ENCODE measurements around the gene MOCOS.
"Not testable (repeated sequence)": the region's sequence is repeated elsewhere in the genome, so short reads cannot be mapped to it uniquely, and the experiment has no call there.

Gene MOCOS

DNA sequence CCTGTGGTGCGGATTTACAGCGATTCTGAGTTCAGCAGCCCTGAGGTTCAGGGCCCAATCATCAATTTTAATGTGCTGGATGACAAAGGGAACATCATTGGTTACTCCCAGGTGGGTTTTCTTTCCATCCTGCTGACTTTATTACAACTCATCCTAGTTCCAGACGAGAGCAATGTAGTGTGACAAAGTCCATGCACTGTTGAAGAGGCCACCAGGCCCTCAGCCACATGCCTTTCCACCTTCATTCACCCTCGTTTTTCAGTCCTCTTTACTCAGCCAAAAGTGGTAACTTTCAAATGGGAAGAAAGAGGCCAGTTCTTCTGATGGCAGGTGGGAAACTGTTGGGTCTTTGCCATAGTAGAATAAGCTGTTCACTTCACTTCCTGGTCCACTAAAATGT, 17.9 kb downstream of the MOCOS start:
- DNase-seq: no peak

DNA sequence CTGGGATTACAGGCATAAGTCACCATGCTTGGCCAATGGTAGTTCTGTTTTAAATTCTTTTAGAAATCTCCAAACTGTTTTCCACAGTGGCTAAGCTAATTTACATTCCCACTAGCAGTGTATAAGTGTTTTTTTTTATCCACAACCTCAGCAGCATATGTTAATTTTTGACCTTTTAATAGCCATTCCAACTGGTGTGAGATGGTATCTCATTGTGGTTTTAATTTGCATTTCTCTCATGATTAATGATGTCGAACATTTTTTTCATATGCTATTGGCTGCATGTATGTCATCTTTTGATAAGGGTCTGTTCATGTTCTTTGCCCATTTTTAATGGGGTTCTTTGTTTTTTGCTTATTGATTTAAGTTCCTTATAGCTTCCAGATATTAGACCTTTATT, 20.0 kb downstream of the MOCOS start:
- DNase-seq: no peak

DNA sequence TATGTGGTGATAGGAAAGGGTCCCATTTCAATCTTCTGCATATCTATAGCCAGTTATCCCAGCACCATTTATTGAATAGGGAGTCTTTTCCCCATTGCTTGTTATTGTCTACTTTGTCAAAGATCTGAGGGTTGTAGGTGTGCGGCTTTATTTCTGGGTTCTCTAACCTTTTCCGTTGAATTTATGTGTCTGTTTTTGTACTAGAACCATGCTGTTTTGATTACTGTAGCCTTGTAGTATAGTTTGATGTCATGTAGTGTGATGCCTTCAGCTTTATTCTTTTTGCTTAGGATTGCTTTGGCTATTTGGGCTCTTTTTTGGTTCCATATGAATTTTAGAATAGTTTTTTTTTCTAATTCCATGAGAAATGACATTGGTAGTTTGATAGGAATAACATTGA, 20.7 kb downstream of the MOCOS start:
- not testable (repeated sequence) for DNase-seq

DNA sequence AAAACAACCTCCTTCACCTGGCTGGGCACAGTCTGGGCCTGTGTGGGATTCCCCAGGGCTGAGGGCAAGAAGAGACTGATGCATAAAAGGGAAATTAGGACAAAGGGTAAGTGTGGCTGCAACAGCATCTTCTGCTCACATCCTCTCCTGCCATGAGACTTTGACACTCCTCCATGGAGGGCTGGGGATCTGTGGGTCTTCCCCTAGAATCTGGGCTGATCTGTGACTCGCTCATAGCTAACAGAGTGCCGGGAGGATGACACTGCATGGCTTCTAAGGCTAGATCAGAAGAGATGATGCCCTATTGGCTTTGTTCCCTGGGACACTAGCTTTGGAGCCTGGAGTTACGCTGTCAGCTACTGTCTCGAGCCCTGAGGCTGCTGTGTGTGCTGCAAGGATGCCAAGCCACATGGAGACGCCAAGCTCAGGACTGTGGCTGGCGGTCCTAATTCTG, 24.3 kb downstream of the MOCOS start:
- no peak for DNase-seq

DNA sequence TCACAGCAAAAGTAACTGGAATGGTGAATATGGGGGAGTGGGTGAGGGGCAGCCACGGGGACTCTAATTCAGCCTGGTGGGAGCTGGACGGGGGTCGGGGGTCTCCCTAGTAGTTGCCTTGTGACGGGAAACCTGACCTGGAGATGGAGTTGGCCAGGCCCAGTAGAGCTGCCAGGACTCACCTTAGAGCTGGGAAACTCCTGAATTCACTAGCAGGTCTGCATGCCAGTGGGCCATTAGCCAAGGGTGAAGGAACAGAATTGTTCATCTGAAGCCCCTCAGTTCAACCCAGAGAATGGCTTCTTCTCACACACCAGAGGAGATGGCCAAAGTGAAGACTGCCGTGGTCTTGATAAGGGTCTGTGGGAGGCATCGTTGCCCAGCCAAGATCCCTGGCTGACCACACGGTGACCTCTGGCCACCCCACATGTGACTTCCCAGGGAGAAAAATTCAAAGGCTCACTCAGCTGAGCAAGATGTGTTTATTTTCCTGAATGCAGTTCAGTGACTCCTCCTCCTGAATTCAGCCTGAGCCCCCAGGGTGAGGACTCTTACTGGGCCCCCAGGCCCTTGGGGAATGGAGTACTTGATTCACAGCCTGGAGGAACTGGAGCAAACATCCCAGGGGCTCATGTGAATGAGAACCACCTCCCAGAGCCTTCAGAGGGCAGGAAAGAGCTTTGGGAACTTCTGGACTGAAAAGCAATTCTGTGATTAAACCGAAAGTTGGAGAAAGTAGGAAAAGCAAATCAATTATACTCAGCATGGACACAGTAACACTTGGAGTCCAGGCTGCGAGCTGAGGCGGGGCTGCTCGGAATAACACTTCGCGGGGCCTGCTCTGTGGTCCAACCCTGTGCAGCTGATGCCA, 25.2 kb downstream of the MOCOS start:
- no peak for DNase-seq

DNA sequence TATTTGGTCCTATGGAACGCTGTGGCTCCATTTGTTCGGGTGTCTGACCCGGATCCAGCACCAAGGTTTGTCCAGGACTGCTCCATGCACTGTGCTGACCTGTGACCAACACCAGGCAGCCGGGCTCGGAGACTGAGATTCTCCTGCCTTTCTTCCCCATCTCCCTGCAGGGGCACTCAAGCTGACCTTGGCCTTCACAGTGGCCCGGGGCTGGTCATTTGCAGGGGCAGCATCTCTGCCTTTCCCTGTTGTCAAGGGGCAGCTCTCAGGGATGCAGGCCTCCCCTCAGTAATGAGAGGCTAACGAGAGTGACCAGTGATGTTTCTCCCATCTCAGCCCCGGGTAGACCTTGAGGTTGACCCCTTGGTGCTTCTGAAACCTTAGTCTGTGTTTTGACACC, 27.5 kb downstream of the MOCOS start:
- no peak for DNase-seq

DNA sequence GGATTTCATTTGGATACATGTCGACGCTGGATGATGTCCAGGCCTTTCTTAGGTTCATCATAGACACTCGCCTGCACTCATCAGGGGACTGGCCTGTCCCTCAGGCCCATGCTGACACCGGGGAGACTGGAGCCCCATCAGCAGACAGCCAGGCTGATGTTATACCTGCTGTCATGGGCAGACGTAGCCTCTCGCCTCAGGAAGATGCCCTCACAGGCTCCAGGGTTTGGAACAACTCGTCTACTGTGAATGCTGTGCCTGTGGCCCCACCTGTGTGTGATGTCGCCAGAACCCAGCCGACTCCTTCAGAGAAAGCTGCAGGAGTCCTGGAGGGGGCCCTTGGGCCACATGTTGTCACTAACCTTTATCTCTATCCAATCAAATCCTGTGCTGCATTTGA, 28.3 kb downstream of the MOCOS start:
- no peak for DNase-seq

DNA sequence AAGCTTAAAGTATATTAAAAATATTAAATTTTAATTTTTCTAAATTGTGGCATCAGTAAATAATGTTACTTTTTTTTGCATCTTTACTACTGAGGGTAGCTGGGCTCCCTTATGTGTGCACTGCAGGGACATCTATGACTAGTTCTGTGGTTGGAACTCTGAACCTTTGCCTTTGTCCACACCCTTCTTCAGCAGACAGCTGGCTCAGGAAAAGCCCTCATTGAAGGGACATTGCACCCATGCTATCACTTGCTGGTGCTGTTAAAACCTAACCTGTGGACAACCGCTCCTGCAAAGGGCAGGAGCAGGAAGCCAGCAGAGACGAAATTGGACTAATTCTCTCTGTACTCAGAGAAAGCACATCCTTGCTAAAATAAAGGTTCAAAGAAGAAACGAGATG, 30.1 kb downstream of the MOCOS start:
- no peak for DNase-seq

DNA sequence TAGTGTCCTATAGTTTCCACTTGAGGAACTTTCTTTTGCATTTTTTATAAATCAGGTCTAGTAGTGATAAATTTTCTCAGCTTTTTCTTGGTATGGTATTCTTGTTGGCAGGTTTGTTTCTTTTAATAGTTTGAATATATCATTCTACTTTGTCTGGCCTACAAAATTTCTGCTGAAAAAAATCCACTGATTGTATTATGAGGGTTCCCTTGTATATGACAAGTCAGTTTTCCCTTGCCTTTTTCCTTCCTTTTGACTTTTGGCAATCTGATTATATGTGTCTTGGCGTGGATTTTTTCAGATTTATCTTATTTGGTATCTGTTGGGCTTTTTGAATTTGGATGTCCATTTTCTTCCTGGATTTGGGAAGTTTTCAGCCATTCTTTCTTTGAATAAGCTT, 41.9 kb downstream of the MOCOS start:
- DNase-seq: no peak

DNA sequence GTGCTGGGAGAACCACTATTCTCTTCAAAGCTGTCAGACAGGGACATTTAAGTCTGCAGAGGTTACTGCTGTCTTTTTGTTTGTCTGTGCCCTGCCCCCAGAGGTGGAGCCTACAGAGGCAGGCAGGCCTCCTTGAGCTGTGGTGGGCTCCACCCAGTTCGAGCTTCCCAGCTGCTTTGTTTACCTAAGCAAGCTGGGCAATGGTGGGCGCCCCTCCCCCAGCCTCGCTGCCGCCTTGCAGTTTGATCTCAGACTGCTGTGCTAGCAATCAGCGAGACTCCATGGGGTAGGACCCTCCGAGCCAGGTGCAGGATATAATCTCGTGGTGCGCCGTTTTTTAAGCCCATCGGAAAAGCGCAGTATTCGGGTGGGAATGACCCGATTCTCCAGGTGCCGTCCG, 53.2 kb downstream of the MOCOS start:
- not testable (repeated sequence) for DNase-seq

DNA sequence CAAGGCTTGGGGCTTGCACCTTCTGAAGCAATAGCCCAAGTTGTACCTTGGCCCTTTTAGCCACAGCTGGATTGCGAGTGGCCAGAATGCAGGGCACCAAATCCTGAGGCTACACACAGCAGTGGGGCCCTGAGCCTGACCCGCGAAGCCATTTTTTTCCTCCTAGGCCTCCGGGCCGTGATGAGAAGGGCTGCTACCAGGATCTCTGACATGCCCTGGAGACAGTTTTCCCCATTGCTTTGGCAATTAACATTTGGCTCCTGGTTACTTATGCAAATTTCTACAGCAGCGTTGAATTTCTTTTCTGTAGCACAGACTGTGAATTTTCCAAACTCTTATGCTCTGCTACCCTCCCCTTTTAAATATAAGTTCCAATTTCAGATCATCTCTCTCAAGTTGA, 54.5 kb downstream of the MOCOS start:
- no peak for DNase-seq

DNA sequence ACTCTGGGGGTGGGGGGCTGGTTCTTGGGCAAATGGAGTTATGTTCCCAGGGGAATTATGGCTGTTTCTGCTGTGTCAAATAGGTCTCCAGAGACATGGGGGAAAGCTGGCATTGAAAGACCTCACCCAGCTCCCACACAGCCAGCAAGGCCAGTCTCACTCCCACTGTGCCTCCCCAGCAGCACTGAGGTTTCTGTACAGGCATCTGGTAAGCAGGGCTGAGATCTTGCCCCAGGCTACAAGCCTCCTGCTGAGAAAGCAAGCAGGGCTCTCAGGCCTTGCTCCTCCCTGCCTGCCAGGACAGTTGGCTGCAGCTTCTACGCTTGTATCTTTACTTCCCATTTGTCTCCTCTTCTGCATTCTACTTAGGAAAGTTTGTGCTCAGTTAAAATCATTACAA, 59.7 kb downstream of the MOCOS start:
- DNase-seq: no peak

DNA sequence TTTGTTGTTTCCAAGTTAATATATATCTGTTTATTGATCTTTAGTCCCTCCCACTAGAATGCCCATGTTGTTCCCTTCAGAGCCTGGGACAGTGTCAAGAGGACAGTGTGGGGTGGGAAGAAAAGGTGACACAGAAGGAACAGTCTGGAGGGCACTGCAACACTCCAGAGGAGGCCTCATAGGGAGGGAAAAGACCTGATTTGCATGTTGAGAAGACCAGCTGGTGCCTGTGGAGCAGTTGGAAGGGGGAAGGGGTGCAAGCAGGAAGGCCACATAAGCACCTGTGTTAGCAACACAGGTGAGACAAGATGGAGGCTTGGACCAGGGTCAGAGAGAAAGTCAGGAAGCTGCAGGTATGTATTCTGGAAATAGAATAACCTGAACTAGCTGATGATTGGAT, 62.1 kb downstream of the MOCOS start:
- no peak for DNase-seq

DNA sequence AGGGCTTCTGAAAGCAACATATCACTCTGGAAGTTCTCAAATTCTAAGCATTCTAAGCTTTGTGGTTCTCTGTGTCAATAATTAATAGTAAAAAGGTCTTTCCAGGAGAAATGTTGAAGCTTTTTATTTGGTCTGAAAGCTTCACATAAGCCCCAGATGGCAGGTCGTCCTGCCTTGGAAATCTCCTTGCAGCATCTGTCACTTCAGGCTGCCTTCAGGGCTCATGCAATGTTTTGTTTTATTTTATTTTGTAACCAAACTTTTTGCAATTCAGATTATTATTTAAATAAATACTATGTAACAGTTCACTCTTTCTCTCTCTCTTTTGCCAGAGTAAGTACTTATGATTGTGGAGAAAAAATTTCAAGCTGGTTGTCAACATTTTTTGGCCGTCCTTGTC, 63.5 kb downstream of the MOCOS start:
- no peak for DNase-seq

DNA sequence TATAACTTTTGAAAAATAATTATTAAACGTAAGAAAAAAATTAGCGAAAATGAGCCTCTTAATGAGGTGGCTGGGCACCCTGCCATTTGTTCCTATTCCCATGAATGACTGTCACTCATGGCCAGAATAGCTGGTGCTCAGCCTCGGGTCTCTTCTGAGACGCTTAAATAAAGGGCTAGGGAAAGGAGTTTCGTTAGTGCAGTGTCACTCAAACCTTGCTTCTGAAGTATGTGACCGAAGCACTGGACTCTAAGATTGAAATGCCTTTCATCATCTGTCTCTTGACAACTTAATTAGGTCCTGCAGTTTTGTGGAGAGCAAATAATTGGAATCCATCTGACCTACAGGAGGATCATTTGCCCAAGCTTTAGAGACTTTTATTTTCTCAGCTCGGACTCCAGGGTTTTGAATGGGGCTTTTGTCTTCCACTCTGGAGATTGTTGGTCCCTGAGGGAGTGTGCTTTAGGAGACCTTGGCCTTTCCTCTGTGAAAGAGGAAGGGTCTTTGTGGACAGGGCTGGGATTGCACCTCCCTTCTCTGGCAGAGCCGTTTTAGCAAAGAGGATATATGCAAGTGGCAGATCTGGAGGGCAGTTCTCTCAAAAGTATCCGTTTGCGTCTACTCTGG, 67.9 kb downstream of the MOCOS start:
- DNase-seq: no peak

DNA sequence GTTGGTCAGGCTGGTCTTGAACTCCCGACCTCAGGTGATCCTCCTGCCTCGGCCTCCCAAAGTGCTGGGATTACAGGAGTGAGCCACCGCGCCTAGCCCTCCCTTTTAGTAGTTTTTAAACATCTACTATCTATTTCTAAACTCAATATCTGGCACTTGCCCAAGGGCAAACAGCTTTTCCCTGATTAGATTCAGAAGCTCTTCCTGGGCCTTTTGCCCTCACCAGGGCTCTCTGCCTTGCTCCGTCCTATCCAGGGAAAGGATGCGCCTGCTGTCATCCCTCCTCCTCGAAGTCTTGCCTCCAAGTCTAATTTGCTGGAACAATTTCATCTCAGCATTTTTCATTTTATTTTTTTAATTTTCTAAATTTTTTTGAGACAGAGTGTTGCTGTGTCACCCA, 68.8 kb downstream of the MOCOS start:
- DNase-seq: no peak

DNA sequence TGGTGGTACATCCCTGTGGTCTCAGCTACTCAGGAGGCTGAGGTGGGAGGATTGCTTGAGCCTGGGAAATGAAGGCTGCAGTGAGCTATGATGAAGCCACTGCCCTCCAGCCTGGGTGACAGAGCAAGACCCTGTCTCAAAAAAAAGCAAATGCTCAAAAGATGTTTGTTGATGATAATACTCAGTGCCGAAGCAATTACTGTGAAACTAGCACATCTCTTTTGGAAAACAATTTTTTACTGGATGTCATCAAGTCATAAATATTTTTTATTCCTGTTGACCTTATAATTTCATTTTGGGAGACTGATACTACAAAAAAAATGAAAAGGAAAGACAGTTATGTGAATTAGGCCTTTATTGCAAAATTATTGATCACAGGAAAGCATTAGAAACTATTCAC, 75.7 kb downstream of the MOCOS start:
- no peak for DNase-seq

DNA sequence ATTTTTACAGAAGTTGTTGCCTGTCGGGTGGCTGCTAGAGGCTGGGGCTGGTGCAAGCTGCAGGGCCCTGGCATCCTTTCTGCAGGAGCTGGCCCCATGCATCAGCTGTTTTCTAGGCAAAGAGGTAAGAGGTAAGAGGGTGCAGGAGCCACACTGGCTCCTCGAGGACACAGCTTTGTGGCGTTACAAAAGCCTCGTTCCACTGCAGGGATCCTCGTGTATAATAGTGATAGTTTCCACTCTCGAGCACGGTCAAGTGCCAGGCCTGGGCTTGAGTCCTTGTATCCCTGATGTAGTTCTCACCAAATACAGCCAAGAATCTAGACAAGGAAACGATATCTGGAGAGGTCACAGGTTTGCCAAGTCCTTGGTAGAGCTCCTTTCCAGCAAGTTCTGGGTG, 77.0 kb downstream of the MOCOS start:
- DNase-seq: no peak

DNA sequence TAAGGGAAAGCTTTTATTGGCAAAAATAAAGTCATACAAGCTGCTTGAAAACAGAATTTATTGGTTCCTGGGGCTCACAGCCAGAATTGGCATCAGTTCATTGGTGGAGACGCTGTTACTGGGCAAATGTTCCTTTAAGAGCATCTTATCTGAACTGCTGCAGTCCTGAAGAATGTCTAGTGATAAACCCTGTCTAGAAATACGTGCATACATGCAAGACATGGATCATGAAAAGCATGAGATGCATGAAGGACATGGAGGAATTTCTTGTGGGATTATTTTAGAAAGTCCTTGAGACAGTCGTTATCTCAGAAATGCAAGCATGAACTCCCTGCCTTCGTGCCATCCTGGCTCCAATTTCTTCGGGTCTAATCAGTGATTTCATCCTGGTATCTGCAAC, 77.7 kb downstream of the MOCOS start:
- DNase-seq: no peak

DNA sequence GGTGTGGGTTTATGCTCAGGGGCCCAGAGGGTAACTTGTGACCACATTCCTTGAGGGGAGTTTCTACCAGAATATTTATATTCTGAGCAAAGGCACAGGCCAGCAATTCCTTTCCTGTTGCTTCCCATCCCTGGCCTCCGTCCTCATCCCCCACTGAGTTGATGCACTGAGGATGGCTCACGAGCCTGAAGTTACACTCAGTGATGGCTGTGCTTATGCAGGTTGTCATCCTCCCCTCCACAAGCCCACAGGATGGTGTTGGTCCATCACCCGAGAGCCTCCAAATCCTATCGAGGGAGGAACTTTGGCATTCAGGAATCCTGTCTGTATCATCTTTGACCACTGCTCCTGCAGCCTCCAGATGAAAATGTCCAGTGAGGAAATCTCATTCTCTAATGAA, 81.9 kb downstream of the MOCOS start:
- no peak for DNase-seq

DNA sequence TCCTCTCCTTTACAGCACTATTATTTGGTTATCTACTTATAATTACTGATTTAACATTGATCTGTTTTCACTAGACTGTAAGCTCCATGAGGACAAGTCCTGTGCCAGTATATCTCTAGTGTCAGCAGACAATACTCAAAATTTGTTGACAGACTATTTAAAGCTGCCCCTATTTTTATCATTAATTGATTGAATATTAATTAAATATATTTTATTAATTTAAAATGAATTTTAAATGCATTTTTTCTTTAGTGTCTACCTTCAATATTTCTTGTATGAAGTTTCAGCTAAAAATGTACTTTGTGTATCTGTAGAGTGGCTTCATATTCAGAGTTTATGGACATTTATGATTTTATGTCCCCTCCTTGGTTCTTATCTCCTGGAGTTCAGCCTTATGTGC, 83.9 kb downstream of the MOCOS start:
- no peak for DNase-seq

DNA sequence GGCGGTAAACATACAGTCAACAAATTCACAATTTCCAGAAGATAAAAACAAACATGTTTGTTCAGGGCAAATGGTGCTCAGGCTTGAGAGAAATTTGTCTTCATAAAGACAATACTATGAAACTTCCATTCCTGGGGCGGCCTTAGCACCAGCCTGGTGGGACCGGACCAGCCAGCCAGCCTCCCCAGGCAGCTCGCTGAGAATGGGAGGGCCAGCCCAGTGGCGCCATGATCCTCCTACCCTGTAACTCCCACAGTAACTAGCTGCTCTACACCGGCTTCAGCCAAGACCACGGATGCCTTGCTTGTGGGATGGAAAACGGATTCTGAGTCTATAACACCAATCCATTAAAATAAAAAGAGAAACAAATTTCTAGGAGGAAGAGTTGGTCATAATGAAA, 86.0 kb downstream of the MOCOS start:
- DNase-seq: no peak

DNA sequence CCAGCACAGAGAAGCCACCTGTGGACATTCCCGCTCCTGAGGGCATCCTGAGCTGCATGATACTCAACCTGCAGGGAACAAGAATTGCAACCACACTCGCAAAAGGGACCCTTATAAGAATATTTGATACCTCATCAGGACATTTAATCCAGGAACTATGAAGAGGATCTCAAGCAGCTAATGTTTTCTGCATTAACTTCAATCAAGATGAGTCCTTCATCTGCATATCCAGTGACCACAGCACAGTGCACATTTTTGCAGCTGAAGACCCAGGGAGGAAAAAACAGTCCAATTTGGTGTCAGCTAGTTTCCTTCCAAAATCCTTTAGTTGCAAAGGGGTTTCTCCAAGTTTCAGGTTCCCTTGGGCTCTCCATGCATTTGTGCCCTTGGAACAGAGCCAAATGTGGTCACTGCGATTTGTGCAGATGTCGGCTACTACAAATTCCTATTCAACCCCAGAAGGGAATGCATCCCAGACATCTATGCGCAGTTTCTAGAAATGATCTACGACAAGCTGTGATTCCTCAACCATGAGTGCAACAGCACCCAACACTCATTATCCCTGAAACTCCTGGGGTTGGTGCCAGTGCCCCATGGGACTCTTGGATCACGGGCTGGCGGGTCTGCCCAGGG, 86.9 kb downstream of the MOCOS start:
- no peak for DNase-seq

DNA sequence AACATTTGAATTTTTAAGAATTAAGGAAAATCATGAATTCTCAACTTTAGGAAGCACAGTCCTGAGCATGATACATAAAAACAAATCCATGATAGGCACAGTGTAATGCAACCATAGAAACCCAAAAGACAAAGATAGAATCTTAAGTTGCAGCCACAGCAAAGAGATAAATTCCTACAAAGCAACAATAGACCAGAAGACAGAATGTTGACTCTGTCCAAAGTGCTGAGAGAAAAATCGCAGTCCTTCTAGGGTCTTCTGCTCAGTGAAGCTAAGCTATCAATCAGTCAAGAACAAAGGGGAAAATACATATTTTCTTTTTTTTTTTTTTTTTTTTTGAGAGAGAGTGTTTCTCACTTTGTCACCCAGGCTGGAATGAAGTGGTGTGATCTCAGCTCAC, 88.3 kb downstream of the MOCOS start:
- no peak for DNase-seq

Data from activated CD4-positive, alpha-beta T cell treated with anti-CD3 and anti-CD28 coated beads, Interleukin-2, amount 50 U/mL, for 4 hours (primary cell).